Liver (tissue), 9 donors: Measurements from ENCODE around the gene KCNIP4. TPM values are rescaled to one million over a fixed set of nuclear protein-coding genes. Genes with fewer than 3 reads are reported as not detected.

ENCODE experiments used
- DNase-seq: peaks from one replicate; pipeline ENCODE4 v3.0.0-alpha.2; 2017; ENCODE audit warnings: low spot score
- H3K27ac ChIP-seq, 2 donors: one replicate each; pipeline ENCODE4 v1.7.0; 2013; ENCODE audit warnings: inconsistent platforms in 2 of 2, low read length in 2 of 2, control low read depth in 1 of 2, low read depth in 1 of 2, mild to moderate bottlenecking in 1 of 2
- H3K27me3 ChIP-seq, 4 donors: one replicate each; pipeline versions ENCODE4 v1.6.1 to v1.7.0; 2013; ENCODE audit warnings: low read length in 3 of 4, inconsistent platforms in 1 of 4, mild to moderate bottlenecking in 1 of 4, moderate library complexity in 1 of 4; ENCODE audit not compliant: control insufficient read depth in 4 of 4, insufficient read depth in 4 of 4
- H3K36me3 ChIP-seq, 4 donors: one replicate each; pipeline versions ENCODE4 v1.6.1 to v1.7.0; 2013; ENCODE audit warnings: low read length in 3 of 4, mild to moderate bottlenecking in 3 of 4, low read depth in 1 of 4, moderate library complexity in 1 of 4; ENCODE audit not compliant: control insufficient read depth in 4 of 4, insufficient read depth in 3 of 4
- H3K4me1 ChIP-seq, 4 donors: one replicate each; pipeline versions ENCODE4 v1.6.1 to v1.7.0; 2013; ENCODE audit warnings: low read length in 3 of 4, mild to moderate bottlenecking in 3 of 4, moderate library complexity in 1 of 4; ENCODE audit not compliant: control insufficient read depth in 4 of 4, insufficient read depth in 4 of 4
- H3K4me3 ChIP-seq, 3 donors: one replicate each; pipeline versions ENCODE4 v1.6.1 to v1.7.0; 2013; ENCODE audit warnings: low read length in 3 of 3, control low read depth in 1 of 3, low read depth in 1 of 3, mild to moderate bottlenecking in 1 of 3
- H3K9ac ChIP-seq, 2 donors: one replicate each; pipeline ENCODE4 v1.7.0; 2013; ENCODE audit warnings: low read length in 2 of 2, mild to moderate bottlenecking in 2 of 2, moderate library complexity in 2 of 2, control low read depth in 1 of 2, low read depth in 1 of 2
- H3K9me3 ChIP-seq, 4 donors: one replicate each; pipeline versions ENCODE4 v1.6.1 to v1.7.0; 2013; ENCODE audit warnings: low read length in 3 of 4; ENCODE audit not compliant: control insufficient read depth in 4 of 4
- EGR1 ChIP-seq, 2 donors: IDR thresholded peaks; 2 replicates each; pipeline ENCODE4 v1.6.1; 2016 to 2018; ENCODE audit warnings: antibody characterized with exemption in 2 of 2, low read depth in 2 of 2
- FOXA1 ChIP-seq: IDR thresholded peaks from 2 replicates; pipeline ENCODE4 v1.6.1; 2016; ENCODE audit warnings: antibody characterized with exemption
- FOXA2 ChIP-seq: IDR thresholded peaks from 2 replicates; pipeline ENCODE4 v1.6.1; 2016; ENCODE audit warnings: antibody characterized with exemption
- GABPA ChIP-seq, 2 donors: IDR thresholded peaks in 1 of 2; conservative IDR thresholded peaks in 1 of 2; 2 replicates each; pipeline ENCODE4 v1.6.1; 2016; ENCODE audit warnings: antibody characterized with exemption in 2 of 2, mild to moderate bottlenecking in 1 of 2, moderate library complexity in 1 of 2
- HNF4A ChIP-seq, 2 donors: conservative IDR thresholded peaks; 2 replicates each; pipeline ENCODE4 v1.6.1; 2016; ENCODE audit warnings: antibody characterized with exemption in 2 of 2, mild to moderate bottlenecking in 2 of 2
- HNF4G ChIP-seq: IDR thresholded peaks from 2 replicates; pipeline ENCODE4 v1.6.1; 2016; ENCODE audit warnings: antibody characterized with exemption
- JUND ChIP-seq, 2 donors: IDR thresholded peaks; 2 replicates each; pipeline ENCODE4 v1.6.1; 2016; ENCODE audit warnings: antibody characterized with exemption in 2 of 2
- MAX ChIP-seq: IDR thresholded peaks from 2 replicates; pipeline ENCODE4 v1.6.1; 2016; ENCODE audit warnings: antibody characterized with exemption
- NR2F2 ChIP-seq: IDR thresholded peaks from 2 replicates; pipeline ENCODE4 v1.6.1; 2016; ENCODE audit warnings: antibody characterized with exemption
- RAD21 ChIP-seq, 2 donors: IDR thresholded peaks; 2 replicates each; pipeline ENCODE4 v1.6.1; 2016; ENCODE audit warnings: antibody characterized with exemption in 2 of 2, mild to moderate bottlenecking in 2 of 2
- RXRA ChIP-seq, 2 donors: IDR thresholded peaks; 2 replicates each; pipeline ENCODE4 v1.6.1; 2017 to 2018; ENCODE audit warnings: antibody characterized with exemption in 2 of 2, mild to moderate bottlenecking in 1 of 2
- SP1 ChIP-seq: IDR thresholded peaks from 2 replicates; pipeline ENCODE4 v1.6.1; 2018; ENCODE audit warnings: antibody characterized with exemption, mild to moderate bottlenecking
- TAF1 ChIP-seq: conservative IDR thresholded peaks from 2 replicates; pipeline ENCODE4 v1.6.1; 2016; ENCODE audit warnings: antibody characterized with exemption, mild to moderate bottlenecking
- YY1 ChIP-seq: IDR thresholded peaks from 2 replicates; pipeline ENCODE4 v1.6.1; 2016; ENCODE audit warnings: antibody characterized with exemption, mild to moderate bottlenecking
- WGBS: extraction: QIAGEN DNeasy Blood & Tissue Kit; methylation state at CpG from one replicate; pipeline ENCODE4 v1.1.7; 2013; 5-methylcytosine and 5-hydroxymethylcytosine counted together
- polyA plus RNA-seq, 2 donors: library from polyadenylated mRNA; stranded (reverse) in 1 of 2; unstranded in 1 of 2; fragments of 200-250 nt in 1 of 2; fragments of >200 nt in 1 of 2; fragmentation: Nextera tagmentation in 1 of 2; extraction: Ambion mirVana in 1 of 2; gene quantifications; one replicate each; pipeline versions ENCODE4 v1.2.1 to v1.2.3, GENCODE V29; 2013 to 2015
- total RNA-seq, 2 donors: library from RNA; depleted of rRNA; stranded (reverse); fragments of >200 nt; gene quantifications; one replicate each; pipeline ENCODE4 v1.2.3, GENCODE V29; 2014
- TF ChIP-seq, protein P1 (sequence below): IDR thresholded peaks from 2 replicates; pipeline ENCODE4 v1.6.1; 2016; ENCODE audit warnings: antibody characterized with exemption, mild to moderate bottlenecking
- TF ChIP-seq, protein P2 (sequence below): fragments of 150-350 bp; IDR thresholded peaks from 2 replicates; pipeline ENCODE4 v1.5.1; 2017; ENCODE audit warnings: improper control_type of control experiment, low read depth, low read length; ENCODE audit not compliant: missing input control
- TF ChIP-seq, protein P3 (sequence below): IDR thresholded peaks from 2 replicates; pipeline ENCODE4 v1.6.1; 2016; ENCODE audit warnings: antibody characterized with exemption
- donor health status: healthy.
- donor health status: healthy.
- donor health status: healthy.
- donor health status: healthy.
- donor health status: healthy.

Gene KCNIP4
- total and polyA plus RNA-seq, 4 donors, result 0.08 to 0.14 TPM; not detected in 2

DNA sequence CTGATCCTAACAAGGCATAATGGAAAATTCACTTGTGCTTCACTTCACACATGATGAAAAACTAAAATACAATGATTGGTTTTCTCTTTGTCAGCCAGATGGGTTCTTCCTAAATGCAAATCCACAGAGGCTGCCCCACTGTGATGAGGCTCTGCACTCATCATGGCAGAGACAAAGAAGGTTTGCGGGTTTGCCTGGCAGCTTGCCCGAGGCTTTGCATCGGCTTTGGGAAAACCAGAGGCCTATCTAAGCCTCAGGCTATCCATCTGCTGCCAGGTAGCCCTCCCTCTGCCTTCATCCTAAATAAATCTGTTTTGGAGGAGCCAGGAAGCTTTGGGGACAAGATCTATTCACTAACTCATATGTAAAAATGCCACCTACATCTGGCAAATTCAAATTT lies 1004.1 kb downstream of the KCNIP4 start:
- Histone ChIP-seq H3K4me3 (no peak overlapping the region), H3K27me3 (no peaks in the 10 kb centered on the region), H3K4me1 (no peaks in the 10 kb centered on the region), H3K9ac (no peak overlapping the region), H3K9me3 (no peaks in the 10 kb centered on the region), H3K36me3 (no peaks in the 10 kb centered on the region), H3K27ac (no peak overlapping the region)
- DNase-seq, result no peak
- no peak for TF ChIP-seq NR2F2
- no peak for TF ChIP-seq RXRA (IDR thresholded peaks at IDR 0.05)
- no peak for TF ChIP-seq JUND (IDR thresholded peaks at IDR 0.05)
- no peak for TF ChIP-seq RAD21 (IDR thresholded peaks at IDR 0.05)
- TF ChIP-seq, protein P1, sequence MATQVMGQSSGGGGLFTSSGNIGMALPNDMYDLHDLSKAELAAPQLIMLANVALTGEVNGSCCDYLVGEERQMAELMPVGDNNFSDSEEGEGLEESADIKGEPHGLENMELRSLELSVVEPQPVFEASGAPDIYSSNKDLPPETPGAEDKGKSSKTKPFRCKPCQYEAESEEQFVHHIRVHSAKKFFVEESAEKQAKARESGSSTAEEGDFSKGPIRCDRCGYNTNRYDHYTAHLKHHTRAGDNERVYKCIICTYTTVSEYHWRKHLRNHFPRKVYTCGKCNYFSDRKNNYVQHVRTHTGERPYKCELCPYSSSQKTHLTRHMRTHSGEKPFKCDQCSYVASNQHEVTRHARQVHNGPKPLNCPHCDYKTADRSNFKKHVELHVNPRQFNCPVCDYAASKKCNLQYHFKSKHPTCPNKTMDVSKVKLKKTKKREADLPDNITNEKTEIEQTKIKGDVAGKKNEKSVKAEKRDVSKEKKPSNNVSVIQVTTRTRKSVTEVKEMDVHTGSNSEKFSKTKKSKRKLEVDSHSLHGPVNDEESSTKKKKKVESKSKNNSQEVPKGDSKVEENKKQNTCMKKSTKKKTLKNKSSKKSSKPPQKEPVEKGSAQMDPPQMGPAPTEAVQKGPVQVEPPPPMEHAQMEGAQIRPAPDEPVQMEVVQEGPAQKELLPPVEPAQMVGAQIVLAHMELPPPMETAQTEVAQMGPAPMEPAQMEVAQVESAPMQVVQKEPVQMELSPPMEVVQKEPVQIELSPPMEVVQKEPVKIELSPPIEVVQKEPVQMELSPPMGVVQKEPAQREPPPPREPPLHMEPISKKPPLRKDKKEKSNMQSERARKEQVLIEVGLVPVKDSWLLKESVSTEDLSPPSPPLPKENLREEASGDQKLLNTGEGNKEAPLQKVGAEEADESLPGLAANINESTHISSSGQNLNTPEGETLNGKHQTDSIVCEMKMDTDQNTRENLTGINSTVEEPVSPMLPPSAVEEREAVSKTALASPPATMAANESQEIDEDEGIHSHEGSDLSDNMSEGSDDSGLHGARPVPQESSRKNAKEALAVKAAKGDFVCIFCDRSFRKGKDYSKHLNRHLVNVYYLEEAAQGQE, result no peak
- no peak for TF ChIP-seq YY1
- TF ChIP-seq HNF4G, result no peak
- TF ChIP-seq EGR1 (IDR thresholded peaks at IDR 0.05; ENCODE audit: low read depth in 2 of 2), result no peak
- no peak for TF ChIP-seq TAF1
- no peak for TF ChIP-seq SP1
- TF ChIP-seq, protein P2, sequence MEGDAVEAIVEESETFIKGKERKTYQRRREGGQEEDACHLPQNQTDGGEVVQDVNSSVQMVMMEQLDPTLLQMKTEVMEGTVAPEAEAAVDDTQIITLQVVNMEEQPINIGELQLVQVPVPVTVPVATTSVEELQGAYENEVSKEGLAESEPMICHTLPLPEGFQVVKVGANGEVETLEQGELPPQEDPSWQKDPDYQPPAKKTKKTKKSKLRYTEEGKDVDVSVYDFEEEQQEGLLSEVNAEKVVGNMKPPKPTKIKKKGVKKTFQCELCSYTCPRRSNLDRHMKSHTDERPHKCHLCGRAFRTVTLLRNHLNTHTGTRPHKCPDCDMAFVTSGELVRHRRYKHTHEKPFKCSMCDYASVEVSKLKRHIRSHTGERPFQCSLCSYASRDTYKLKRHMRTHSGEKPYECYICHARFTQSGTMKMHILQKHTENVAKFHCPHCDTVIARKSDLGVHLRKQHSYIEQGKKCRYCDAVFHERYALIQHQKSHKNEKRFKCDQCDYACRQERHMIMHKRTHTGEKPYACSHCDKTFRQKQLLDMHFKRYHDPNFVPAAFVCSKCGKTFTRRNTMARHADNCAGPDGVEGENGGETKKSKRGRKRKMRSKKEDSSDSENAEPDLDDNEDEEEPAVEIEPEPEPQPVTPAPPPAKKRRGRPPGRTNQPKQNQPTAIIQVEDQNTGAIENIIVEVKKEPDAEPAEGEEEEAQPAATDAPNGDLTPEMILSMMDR, result no peak
- no peak for TF ChIP-seq GABPA (IDR thresholded peaks at IDR 0.05 in 1 of 2, conservative IDR thresholded peaks at IDR 0.05 in 1 of 2)
- TF ChIP-seq, protein P3, sequence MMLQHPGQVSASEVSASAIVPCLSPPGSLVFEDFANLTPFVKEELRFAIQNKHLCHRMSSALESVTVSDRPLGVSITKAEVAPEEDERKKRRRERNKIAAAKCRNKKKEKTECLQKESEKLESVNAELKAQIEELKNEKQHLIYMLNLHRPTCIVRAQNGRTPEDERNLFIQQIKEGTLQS, result no peak
- no peak for TF ChIP-seq FOXA1
- TF ChIP-seq MAX, result no peak
- no peak for TF ChIP-seq FOXA2
- no peak for TF ChIP-seq HNF4A (conservative IDR thresholded peaks at IDR 0.05)
- WGBS, result 82% methylated on average over 3 of the region's 3 CpGs

GRCh38 chr4:20938204-20938603 lies 1010.4 kb downstream of the KCNIP4 start:
- no peak for TF ChIP-seq NR2F2
- no peak for TF ChIP-seq FOXA2
- no peak for TF ChIP-seq MAX
- no peak for TF ChIP-seq FOXA1
- TF ChIP-seq, protein P3, result no peak
- TF ChIP-seq HNF4A (conservative IDR thresholded peaks at IDR 0.05), result no peak
- TF ChIP-seq RXRA (IDR thresholded peaks at IDR 0.05), result no peak
- H3K4me1 ChIP-seq, result no peaks in the 10 kb centered on the region
- H3K4me3 ChIP-seq, result no peak overlapping the region
- no peak for DNase-seq
- H3K27me3 ChIP-seq, result peaks cover 0 to 2% (median 0%) of the 10 kb centered on the region in 4 donors
- no peaks in the 10 kb centered on the region for H3K9me3 ChIP-seq
- H3K9ac ChIP-seq, result no peak overlapping the region
- 71% methylated on average over 2 of the region's 2 CpGs for whole genome bisulfite sequencing
- no peak overlapping the region for H3K27ac ChIP-seq
- H3K36me3 ChIP-seq, result no peaks in the 10 kb centered on the region
